Skeletal muscle cell (primary cell): Measurements from ENCODE around the gene WWOX.
"Not testable (repeated sequence)": the region's sequence is repeated elsewhere in the genome, so short reads cannot be mapped to it uniquely, and the experiment has no call there.

Experiments used
- DNase-seq: peaks from one replicate; pipeline ENCODE4 v3.0.0-alpha.2; 2010; ENCODE audit warnings: low read depth
- H3K4me3 ChIP-seq: 2 replicates; pipeline ENCODE4 v1.5.1; 2011; ENCODE audit warnings: low read depth, mild to moderate bottlenecking, control low read depth, low read length, moderate library complexity

The WWOX gene

DNA sequence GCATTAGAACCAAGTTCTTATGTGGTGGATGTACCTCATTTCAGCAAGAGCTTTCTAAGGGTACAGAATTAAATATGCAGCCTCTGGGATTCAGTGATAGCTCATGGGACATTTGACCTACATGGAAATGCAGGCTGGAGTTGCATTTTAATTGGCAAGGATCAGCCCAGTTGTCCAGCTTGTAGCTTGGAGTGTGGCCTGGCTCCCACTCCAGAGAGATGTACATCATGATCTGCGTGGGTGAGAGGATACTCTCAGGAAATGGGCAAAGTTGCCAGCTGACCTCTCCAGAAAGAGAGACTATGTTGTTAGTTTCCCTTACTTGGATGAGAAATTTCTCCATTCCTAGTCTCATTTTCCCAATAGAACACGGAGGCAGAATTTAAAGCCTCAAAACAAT lies 945.7 kb downstream of the WWOX start:
- no peak for DNase-seq

DNA sequence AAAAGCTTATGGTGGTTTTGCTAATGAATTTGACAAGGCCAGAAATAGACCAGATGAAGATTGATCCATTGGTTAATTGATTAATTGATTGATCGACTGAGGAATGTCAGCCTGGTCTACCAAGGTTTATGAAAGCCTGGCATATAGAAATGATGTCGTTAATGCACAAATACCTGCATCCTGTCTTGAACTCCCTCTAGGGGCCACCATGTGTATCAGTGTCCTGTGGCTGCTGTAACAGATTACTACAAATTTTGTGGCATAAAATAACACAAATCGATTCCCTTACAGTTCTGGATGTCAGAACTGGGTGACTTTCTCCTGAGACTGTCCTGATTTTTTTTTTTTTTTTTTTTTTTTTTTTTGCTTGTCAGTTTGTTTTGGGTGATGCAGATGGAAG lies 947.9 kb downstream of the WWOX start:
- H3K4me3 ChIP-seq: no peak overlapping the region
- no peak for DNase-seq

More for the DNA sequence above, 945.7 kb downstream of the WWOX start:
- no peak overlapping the region for H3K4me3 ChIP-seq

DNA sequence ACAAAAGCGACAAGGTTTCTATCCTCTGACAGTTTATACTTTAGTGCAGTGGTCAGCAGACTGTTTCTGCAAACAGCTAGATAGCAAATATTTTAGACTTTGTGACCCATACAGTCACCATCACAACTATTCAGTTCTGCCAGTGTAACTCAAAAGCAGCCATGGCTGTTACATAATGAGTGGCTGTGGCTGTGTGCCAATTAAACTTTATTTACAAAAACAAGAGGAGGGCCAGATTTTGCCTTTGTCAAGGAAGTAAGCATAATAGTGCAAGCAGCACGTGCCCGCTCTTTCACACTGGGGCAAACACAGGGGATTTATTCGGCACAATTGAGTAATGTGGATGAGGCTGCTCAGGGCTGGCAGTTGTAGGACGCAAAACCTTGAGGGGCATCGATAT lies 949.6 kb downstream of the WWOX start:
- no peak for DNase-seq
- H3K4me3 ChIP-seq: no peak overlapping the region

DNA sequence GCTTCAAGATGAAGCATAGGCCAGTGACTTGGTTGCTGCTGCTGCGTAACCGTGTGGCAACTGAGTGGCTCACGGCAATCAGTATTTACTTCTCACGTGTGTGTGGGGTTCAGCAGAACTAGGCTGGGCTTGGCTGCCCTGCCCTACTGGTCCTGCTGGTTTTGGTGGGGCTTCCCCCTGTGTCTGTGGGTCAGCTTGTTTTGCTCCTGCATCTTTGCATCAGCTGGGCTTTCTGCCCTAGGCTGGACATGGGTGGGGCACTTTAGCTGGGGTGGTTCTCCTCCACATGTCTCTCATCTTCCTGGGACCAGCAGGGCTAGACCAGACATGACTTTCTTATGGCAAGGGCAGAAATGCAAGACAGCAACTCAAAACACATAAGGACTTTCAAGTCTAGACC lies 950.6 kb downstream of the WWOX start:
- no peak for DNase-seq
- H3K4me3 ChIP-seq: no peak overlapping the region

DNA sequence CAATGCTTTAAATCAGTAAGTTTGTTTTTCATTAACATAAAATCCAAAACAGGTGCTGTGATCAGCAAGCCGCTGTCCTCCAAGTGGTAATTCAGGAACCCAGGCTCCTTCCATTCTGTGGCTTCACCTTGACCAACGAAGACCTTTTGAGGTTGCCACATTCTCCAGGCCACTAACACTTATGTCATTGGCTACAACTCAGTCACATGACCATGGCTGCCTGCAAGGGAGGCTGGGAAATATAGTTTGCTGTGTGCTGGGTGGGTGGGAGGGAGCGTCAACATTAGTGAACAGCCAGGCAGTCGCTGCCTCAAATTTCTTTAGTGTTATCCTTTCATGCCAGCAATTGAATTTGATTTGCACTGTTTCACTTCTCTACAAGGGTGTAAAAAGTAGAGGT lies 951.9 kb downstream of the WWOX start:
- no peak for DNase-seq
- no peak overlapping the region for H3K4me3 ChIP-seq

DNA sequence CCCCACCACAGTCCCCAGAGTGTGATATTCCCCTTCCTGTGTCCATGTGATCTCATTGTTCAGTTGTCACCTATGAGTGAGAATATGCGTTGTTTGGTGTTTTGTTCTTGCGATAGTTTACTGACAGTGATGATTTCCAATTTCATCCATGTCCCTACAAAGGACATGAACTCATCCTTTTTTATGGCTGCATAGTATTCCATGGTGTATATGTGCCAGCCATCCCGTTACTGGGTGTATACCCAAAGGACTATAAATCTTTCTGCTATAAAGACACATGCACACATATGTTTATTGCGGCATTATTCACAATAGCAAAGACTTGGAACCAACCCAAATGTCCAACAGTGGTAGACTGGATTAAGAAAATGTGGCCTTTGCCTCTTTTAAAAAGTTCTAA lies 952.7 kb downstream of the WWOX start:
- H3K4me3 ChIP-seq, DNase-seq: not testable (repeated sequence)

DNA sequence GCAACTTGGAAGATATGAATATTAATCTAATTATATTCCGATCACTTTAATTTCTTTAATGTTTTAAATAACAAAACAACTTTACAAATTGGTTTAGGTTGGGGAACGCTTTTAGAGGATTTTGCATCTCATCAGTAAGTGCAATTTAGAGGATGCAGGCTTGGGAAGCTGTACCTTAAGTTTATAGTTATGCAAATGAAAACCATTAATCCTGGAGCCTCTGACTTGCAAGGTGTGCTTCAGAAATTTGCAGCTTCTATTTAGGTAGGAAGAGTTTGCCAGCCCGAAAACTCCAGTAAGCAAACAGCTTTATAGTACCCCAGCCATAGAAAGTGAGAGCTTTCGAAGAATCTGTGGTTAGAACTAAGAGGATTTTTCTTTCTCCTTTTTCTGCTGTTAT lies 954.1 kb downstream of the WWOX start:
- no peak for DNase-seq
- H3K4me3 ChIP-seq: no peak overlapping the region

DNA sequence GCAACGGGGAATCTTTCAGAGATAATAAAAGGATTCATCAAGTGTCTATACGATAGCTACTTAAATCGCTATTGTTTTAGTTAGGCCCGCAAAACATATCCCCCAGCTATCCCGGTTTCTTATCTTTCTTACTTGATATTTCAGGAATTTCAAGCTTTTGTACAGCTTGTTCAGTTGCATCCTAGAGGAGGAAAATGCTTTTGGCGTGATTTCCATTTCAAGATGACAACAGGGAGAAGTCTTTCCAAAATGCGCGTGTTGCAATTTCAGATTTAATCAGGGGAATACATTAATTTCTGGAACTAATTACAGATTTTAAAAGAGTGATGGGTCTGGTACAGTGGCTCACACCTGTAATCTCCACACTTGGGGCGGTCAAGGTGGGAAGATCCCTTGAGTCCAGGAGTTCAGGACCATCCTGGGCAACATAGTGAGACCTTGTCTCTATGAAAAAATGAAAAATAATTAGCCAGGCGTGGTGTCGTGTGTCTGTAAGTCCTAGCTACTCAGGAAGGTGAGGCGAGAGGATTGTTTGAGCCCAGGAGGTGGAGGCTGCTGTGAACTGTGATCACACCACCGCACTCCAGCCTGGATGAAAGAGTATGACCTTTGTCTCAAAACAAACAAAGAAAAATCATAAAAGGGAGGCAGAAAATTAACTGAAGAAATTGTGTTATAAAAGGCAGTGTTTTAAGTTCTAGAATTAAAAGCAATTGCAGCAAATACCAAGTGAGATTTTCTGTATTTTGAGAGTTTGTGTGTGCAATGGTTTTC lies 954.9 kb downstream of the WWOX start:
- H3K4me3 ChIP-seq: no peak overlapping the region
- DNase-seq: no peak

DNA sequence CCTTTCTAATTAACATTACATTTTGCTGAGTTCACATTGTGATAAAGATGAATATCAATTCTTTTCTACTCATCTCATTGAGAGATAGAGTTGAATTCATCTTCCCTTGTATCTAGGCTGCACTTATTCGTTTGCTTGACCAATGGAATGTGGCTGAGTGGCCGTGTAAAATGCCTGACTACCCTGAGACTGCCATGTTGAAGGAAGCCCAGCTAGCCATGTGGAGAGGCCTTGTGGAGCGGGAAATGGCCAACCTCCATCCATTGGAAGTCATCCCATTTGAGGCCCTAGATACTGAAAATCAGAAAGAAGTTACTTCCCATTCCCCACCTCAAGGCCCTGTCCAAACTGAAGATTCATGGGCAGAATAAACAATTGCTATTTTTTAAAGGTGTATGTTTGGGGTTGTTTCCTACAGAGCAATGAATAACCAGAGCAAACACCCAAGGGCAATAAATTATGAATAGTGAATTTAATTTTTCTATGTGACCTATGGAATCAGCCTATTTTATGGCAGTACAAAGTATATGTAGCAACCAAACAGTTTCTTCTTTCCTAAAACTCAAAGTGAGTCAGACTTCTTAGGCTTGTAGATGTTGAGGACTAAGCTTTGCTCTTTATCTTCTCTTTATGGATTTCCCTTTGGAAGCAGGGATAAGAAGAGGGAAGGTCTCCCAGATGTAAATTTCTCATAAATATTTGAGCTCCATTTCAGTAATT lies 956.0 kb downstream of the WWOX start:
- no peak for DNase-seq
- no peak overlapping the region for H3K4me3 ChIP-seq

DNA sequence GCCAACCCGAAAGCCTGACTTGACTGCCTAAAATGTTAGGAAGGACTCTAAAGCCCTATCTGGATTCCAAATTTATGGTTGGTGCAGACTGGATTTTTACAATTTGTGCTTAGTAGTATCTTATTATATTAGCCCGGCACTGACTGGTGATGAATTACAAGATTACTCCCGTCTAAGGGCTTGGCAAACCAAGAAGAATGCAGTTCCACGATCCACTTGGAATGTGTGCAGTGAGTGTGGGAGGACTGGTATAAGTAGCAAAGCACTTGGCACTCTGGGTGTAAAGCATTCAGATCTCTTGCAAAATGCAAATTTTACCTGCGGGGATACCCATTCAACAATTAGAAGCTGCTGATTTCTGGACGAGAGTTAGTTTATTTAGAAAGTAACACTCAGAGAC lies 961.7 kb downstream of the WWOX start:
- no peak overlapping the region for H3K4me3 ChIP-seq
- no peak for DNase-seq

DNA sequence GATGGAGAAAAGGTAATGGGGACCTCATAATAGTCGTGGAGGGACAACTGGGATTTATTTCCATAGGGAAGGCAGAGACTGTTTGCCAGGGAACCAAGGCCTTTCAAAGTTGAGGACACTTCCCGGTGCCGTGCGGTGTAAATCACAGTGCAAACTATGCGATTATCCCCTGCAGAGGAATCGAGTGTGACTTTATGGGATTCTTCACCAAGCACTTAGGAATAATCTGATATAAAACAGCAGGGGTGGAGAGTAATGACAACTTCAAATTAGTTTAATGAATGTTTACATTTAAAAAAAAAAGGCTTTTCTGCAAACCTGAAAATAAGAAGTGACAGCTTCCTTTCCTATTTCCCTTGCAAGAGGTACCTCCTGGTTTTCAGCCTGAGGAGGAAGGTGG lies 962.9 kb downstream of the WWOX start:
- no peak overlapping the region for H3K4me3 ChIP-seq

DNA sequence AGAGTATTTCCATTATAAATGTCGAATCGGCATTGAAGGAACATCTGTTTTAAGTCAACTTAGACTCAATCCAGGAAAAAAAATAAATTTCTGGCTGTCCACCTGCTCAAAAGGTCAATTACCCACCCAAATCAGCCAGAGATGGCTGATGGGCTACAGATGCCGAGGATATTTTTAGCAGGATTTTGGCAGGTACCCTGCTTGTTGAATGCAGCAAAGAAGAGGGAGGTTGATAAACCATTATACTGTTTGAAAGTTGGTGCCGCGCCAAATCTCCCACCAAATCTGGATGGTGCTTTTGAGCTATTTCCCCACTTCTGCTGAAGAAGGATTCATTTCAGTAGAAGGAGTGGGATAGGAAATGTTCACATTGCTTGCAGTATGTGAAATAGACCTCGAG lies 963.4 kb downstream of the WWOX start:
- H3K4me3 ChIP-seq: no peak overlapping the region
- DNase-seq: no peak

More for the DNA sequence above, 962.9 kb downstream of the WWOX start:
- no peak for DNase-seq

DNA sequence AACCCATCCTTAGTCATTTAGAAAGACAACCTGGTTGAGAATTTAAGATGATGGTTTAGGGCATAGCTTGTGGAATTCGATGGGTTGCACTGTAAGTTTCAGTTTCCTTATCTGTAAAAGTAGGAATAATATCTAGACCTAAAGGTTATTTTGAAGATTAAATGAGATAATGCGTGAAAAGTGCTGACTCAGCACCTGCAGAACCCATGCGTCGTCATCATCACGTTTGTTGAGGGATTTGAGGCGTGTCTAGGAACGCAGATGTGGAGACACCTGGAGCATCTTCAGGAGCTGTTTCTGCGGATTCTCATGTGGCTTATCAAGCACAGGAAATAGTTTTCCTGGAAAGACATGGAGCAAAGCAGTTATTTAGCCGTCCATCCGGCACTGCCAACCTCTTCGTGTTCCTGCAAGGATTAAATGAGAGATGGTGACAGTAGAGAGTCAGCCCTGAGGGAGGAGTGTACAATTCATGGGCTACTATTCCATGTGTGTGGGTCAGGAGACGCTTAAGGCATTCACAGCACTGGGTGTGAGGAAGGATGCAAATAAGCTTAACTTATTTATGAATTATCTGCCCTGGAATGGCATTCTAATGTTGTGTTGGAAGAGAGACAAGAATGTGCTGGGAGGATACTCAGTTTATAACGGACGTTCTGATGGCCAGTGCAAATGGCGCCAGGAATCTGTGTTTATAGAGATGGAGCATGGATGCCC lies 965.0 kb downstream of the WWOX start:
- H3K4me3 ChIP-seq: no peak overlapping the region
- no peak for DNase-seq

DNA sequence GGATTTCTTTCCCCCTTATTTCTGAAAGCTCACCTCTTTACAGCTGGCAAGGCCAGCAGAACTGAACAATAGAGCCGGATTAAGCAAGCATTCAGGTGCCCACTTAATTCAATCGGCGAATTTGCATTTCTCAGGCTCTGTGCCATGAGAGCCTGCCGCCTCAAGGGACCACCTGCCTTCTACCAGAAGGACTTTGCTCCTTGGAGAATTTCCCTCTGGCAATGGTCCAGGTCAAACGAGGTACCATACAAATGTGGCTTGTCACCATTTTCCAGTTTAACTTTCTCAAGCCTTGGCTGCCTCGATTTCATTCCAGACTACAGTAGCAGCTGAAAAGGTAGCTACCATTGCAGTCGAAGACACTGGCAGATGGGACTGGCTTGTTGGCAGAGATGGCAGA lies 967.1 kb downstream of the WWOX start:
- no peak overlapping the region for H3K4me3 ChIP-seq
- DNase-seq: no peak

DNA sequence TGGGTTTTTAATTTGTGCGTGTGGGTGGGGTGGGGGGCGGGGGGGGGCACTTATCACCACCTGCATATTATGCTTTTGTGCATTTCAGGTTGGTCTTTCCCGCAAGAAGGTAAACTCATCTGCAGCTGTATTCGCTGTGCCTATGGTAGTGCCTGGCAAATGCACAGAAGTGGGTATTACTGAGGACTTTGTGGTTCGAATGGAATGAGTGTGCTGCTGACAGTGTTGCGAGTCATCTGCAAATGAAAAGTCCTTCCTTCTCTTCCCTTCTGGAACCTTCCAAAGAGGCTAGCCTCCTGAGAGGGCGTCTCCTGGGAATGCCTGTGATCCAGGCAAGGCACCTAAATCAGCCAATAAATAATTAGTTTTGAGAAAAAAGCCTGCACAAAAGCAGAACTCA lies 968.1 kb downstream of the WWOX start:
- H3K4me3 ChIP-seq: no peak overlapping the region
- no peak for DNase-seq

DNA sequence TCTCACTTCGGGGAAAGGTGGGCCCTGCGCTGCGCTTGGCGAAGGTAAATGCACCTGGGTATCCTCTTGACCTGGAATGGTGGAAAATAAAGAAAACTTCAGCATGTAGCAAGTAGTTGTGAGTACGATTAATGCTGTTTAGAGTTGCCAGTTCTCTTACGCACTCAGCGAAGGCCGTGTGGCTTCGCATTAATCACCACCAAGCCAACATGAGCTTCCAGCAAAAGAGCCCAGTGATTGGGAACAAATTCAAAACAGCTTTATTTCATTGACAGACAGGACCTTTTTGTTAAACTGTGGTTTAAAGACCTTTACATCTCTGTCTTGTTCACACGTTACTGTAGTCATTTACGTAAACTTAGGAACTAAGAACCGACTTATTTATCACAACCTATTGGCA lies 969.7 kb downstream of the WWOX start:
- DNase-seq: no peak
- H3K4me3 ChIP-seq: no peak overlapping the region

DNA sequence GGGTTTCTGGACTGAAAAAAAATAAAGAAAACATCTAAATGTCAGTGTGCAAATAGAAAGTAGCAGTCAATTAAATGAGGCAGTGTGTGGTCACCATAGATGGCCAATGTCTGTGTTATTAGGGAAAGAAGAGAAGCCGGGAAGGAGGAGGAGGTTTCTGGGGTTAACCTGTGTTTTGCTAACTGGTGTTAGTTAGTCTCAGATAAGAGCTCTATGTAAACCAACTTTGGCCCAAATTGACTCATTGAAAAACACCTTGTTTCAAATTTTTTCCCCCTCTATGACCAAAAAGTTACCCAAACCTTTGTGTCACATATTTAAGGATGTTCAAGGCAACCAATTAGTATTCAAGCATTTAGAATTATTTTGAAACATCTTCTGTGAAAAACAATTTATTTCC lies 970.2 kb downstream of the WWOX start:
- DNase-seq: no peak
- H3K4me3 ChIP-seq: no peak overlapping the region

DNA sequence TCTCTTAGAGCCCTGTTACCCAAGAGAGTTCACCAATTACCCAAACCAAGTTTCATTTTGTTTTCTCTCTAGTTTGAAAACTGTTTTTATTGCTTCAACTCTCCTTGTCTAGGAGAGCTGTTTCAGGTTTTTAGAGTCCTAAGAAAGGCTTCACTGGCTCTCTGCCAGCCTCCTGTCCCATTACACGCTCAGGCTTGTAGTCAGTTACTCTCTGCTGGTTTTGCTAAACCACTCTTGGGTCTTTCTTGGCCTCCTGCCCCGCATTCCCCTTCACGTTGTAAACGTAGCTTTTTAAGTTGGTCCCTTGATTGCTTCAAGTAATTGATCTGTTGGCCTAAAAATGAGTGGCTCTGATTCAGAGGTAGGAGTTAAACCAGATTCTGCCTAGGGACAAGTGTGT lies 972.0 kb downstream of the WWOX start:
- no peak overlapping the region for H3K4me3 ChIP-seq
- no peak for DNase-seq

DNA sequence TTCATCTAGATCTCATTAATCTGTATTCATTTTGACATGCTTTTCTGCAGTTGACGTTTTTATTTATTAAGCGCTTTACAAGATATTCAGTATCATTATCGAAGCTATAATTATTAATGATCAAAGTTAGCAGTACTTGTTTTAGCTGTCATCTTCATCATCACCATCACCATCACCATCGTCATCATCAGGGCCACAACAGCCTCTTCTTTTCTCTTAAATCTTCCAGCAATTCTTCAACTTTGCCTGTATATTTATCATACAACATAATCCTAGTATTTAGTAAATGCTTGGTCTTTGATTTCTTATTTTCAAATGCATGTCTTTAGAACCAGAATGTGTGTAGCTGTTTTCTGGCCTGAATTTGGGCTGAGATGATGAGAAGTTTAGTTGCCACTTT lies 973.1 kb downstream of the WWOX start:
- no peak for DNase-seq
- H3K4me3 ChIP-seq: no peak overlapping the region

DNA sequence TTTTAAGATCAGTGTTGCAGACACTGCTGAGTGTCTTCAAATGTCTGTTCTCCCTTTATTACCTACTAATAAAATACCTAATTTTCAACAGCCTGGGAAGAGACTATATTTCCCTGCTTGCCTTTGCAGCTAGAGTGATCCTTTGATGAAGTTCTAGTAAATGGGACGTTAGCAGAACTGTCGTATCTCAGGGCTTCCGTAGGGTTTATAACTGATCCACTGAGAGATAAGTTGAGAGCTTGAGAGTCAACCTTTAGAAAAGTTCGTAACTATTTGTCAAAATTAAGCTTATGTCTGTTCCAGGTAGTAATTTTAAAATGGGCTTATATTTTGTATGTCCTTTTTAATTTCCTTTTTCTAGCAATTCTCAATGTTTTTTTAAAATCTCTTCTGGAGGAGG lies 974.1 kb downstream of the WWOX start:
- H3K4me3 ChIP-seq: no peak overlapping the region
- no peak for DNase-seq

DNA sequence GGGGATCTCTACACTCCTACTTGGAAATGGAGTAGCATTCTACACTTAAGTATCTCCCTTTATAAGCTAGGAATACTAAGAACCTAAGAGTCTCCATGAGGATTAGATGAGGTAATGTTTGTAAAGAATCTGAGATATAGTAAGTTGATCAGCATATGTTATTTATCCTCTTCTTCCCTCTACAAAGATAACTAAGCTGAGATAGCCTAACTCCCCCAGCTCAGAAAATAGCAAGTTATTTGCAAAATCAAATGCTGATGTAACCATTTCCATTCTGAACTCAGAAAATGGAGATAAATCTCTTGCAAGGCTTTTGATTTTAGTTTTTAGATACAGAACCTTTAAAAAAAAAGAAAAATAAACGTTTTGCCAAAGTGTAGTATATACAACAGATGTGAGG lies 975.1 kb downstream of the WWOX start:
- no peak for DNase-seq
- no peak overlapping the region for H3K4me3 ChIP-seq
